K562 (cell line): Measurements from ENCODE around the gene NEURL2. TPM values are rescaled to one million over a fixed set of nuclear protein-coding genes. Genes with fewer than 3 reads are reported as not detected.

Experiments
- ATAC-seq: fragments of 200-7000 bp; cut with Tn5 transposase; 3 replicates; pipeline ENCODE4 v1.9.1; 2020; ENCODE audit warnings: moderate library complexity
- BruUV-seq: library from RNA; stranded (reverse); fragments of 400-500 nt; replicated peaks from 2 replicates; lab custom pipeline; 2021; lab: Mats Ljungman, UMichigan
- CTCF ChIA-PET: fragments of 300-600 bp; formaldehyde crosslinking; extraction: SDS; loops from one replicate; lab custom pipeline; 2021; ENCODE audit warnings: low intra/inter-chr PET ratio; lab: Yijun Ruan, JAX
- POLR2A ChIA-PET: fragments of 300-600, 350-650 bp; sonication (Branson Sonifier 250); formaldehyde crosslinking; extraction: SDS; loops from one replicate; lab custom pipeline; 2021; ENCODE audit warnings: antibody characterized with exemption, inconsistent platforms; lab: Yijun Ruan, JAX
- DNase-seq, 4 experiments: peaks; one replicate each; pipeline versions ENCODE4 v3.0.0 to v3.0.0-alpha.2; 2011 to 2018; ENCODE audit warnings: low spot score in 3 of 4, mixed read lengths in 3 of 4; ENCODE audit errors: extremely low read depth in 1 of 4
- FAIRE-seq: peaks from 2 replicates; lab custom pipeline; 2011; peaks lifted over from hg19 to GRCh38; lab: Jason Lieb, UNC
- H2AFZ ChIP-seq: 2 replicates; pipeline ENCODE4 v1.6.0; 2011; ENCODE audit warnings: low read depth, low read length, control low read depth, inconsistent platforms
- H3K27ac ChIP-seq: fragments of 200-600 bp; 3 replicates; pipeline ENCODE4 v1.8.0; 2011; ENCODE audit warnings: low read depth, mild to moderate bottlenecking, control low read depth, inconsistent platforms, low read length, moderate library complexity, mixed read lengths; ENCODE audit errors: extremely low read depth
- H3K27me3 ChIP-seq, 2 experiments: fragments of 300-600 bp in 1 of 2; 2 replicates in 1 of 2; 3 replicates in 1 of 2; pipeline versions ENCODE4 v1.6.0 to v1.8.0; 2011; ENCODE audit warnings: inconsistent platforms in 2 of 2, low read length in 2 of 2, mild to moderate bottlenecking in 1 of 2, mixed read lengths in 1 of 2, moderate library complexity in 1 of 2; ENCODE audit not compliant: control insufficient read depth in 2 of 2, insufficient read depth in 2 of 2
- H3K36me3 ChIP-seq: fragments of 300-600 bp; 3 replicates; pipeline ENCODE4 v1.8.0; 2011; ENCODE audit warnings: mild to moderate bottlenecking, low read length, inconsistent platforms; ENCODE audit not compliant: control insufficient read depth, insufficient read depth
- H3K4me1 ChIP-seq, 2 experiments: fragments of 200-600 bp in 1 of 2; replicated peaks in 1 of 2; 2 replicates in 1 of 2; 3 replicates in 1 of 2; pipeline versions ENCODE4 v1.5.1 to v1.8.0; 2011; ENCODE audit warnings: inconsistent platforms in 2 of 2, low read length in 2 of 2, mild to moderate bottlenecking in 1 of 2, mixed read lengths in 1 of 2, moderate library complexity in 1 of 2; ENCODE audit not compliant: control insufficient read depth in 2 of 2, insufficient read depth in 2 of 2
- H3K4me2 ChIP-seq: 2 replicates; pipeline ENCODE4 v1.6.1; 2011; ENCODE audit warnings: low read length, control low read depth, inconsistent platforms, mixed read lengths; ENCODE audit not compliant: insufficient read depth
- H3K4me3 ChIP-seq: fragments of 200-600 bp; sonication (generic), shearing (Covaris generic); 2 replicates; pipeline ENCODE4 v1.5.1; 2016; ENCODE audit warnings: control low read depth, inconsistent platforms
- H3K79me2 ChIP-seq: fragments of 200-600 bp; 3 replicates; pipeline ENCODE4 v1.8.0; 2011; ENCODE audit warnings: low read length, inconsistent platforms; ENCODE audit not compliant: control insufficient read depth, insufficient read depth
- H3K9ac ChIP-seq, 2 experiments: 2 replicates each; pipeline versions ENCODE4 v1.6.0 to v1.6.1; 2011; ENCODE audit warnings: low read depth in 2 of 2, low read length in 2 of 2, control low read depth in 1 of 2, inconsistent platforms in 1 of 2, mild to moderate bottlenecking in 1 of 2, mixed read lengths in 1 of 2; ENCODE audit not compliant: insufficient read depth in 1 of 2
- H3K9me1 ChIP-seq: one replicate; pipeline ENCODE4 v1.6.0; 2011; ENCODE audit warnings: inconsistent platforms, mild to moderate bottlenecking, low read length, moderate library complexity; ENCODE audit not compliant: control insufficient read depth, insufficient read depth
- H3K9me3 ChIP-seq: replicated peaks from 2 replicates; pipeline ENCODE4 v1.5.1; 2011; ENCODE audit warnings: low read depth, low read length, inconsistent platforms; ENCODE audit not compliant: control insufficient read depth, insufficient read depth
- H4K20me1 ChIP-seq: replicated peaks from 2 replicates; pipeline ENCODE4 v1.6.1; 2011; ENCODE audit warnings: low read length, inconsistent platforms, mixed read lengths; ENCODE audit not compliant: control insufficient read depth, insufficient read depth
- ARID4B ChIP-seq: sonication (generic); formaldehyde crosslinking; IDR thresholded peaks from 2 replicates; pipeline ENCODE4 v1.8.0; 2022; ENCODE audit warnings: mild to moderate bottlenecking, missing genetic modification reagents
- FIP1L1 ChIP-seq: fragments of 200-400 bp; formaldehyde crosslinking; IDR thresholded peaks from 2 replicates; pipeline ENCODE4 v1.6.1; 2018; ENCODE audit warnings: mild to moderate bottlenecking, low read depth, low read length; ENCODE audit not compliant: poor library complexity, severe bottlenecking
- GABPB2 ChIP-seq: fragments of 250-450 bp; sonication (Bioruptor Pico); conservative IDR thresholded peaks from 2 replicates; pipeline ENCODE4 v1.5.1; 2021; ENCODE audit warnings: mild to moderate bottlenecking
- MTA2 ChIP-seq: fragments of 450-650 bp; IDR thresholded peaks from 2 replicates; pipeline ENCODE4 v1.6.1; 2016; ENCODE audit warnings: low read depth
- NBN ChIP-seq: fragments of 450-650 bp; IDR thresholded peaks from 2 replicates; pipeline ENCODE4 v1.6.1; 2016; ENCODE audit warnings: low read depth, mild to moderate bottlenecking
- NR3C1 ChIP-seq: sonication (generic); formaldehyde crosslinking; IDR thresholded peaks from 2 replicates; pipeline ENCODE4 v1.8.1; 2022; ENCODE audit warnings: missing genetic modification reagents
- SAP30 ChIP-seq: fragments of 200-600 bp; sonication (generic); IDR thresholded peaks from 2 replicates; pipeline ENCODE4 v1.6.1; 2012; ENCODE audit warnings: borderline replicate concordance, low read depth, mild to moderate bottlenecking, moderate library complexity, low read length, control low read depth, inconsistent platforms; ENCODE audit not compliant: insufficient read depth, poor library complexity, severe bottlenecking
- TFAM ChIP-seq: fragments of 250-450 bp; sonication (Bioruptor Pico); conservative IDR thresholded peaks from 2 replicates; pipeline ENCODE4 v1.5.0; 2021; ENCODE audit warnings: mild to moderate bottlenecking, moderate library complexity
- ZNF134 ChIP-seq: fragments of 250-450 bp; sonication (Bioruptor Pico); conservative IDR thresholded peaks from 2 replicates; pipeline ENCODE4 v1.4.0; 2020
- ZNF263 ChIP-seq: sonication (generic); formaldehyde crosslinking; IDR thresholded peaks from 2 replicates; pipeline ENCODE4 v1.8.0; 2022; ENCODE audit warnings: mild to moderate bottlenecking, missing genetic modification reagents, borderline replicate concordance
- ZNF280A ChIP-seq: fragments of 450-650 bp; IDR thresholded peaks from 2 replicates; pipeline ENCODE4 v1.6.1; 2018; ENCODE audit warnings: mild to moderate bottlenecking, low read depth; ENCODE audit not compliant: partially characterized antibody
- ZNF512 ChIP-seq: IDR thresholded peaks from 2 replicates; pipeline ENCODE4 v1.6.1; 2016; ENCODE audit warnings: missing genetic modification characterization, missing compliant biosample characterization
- ZNF717 ChIP-seq: fragments of 250-450 bp; sonication (Bioruptor Pico); IDR thresholded peaks from 2 replicates; pipeline ENCODE4 v1.5.0; 2021
- ZNF764 ChIP-seq: fragments of 250-450 bp; sonication (Bioruptor Pico); IDR thresholded peaks from 2 replicates; pipeline ENCODE4 v1.4.0; 2020; ENCODE audit warnings: low read depth, mild to moderate bottlenecking, moderate library complexity
- WGBS: fragments of 100-300 bp; shearing (Covaris generic); methylation state at CpG from one replicate; pipeline ENCODE4 v1.1.6; 2016; ENCODE audit warnings: low coverage, mixed read lengths; ENCODE audit not compliant: insufficient coverage; ENCODE audit errors: missing lambda C conversion rate; 5-methylcytosine and 5-hydroxymethylcytosine counted together
- in situ Hi-C: fragments of 300-500 bp; cut with MboI; formaldehyde crosslinking; loops from 4 replicates; pipeline ENCODE4 v1.15.0; 2018; ENCODE audit warnings: inconsistent platforms, mixed read lengths
- intact Hi-C: fragments of 100-400 bp; cut with micrococcal nuclease; formaldehyde crosslinking; loops from 2 replicates; pipeline ENCODE4 v1.14.2; 2022
- polyA plus RNA-seq, 8 experiments: library from polyadenylated mRNA; depleted of rRNA in 4 of 8; stranded (reverse) in 5 of 8; unstranded in 3 of 8; fragments of >200 nt; fragmentation: Nextera tagmentation in 2 of 8; fragmentation: Illumina TruSeq in 1 of 8; extraction: Ambion mirVana in 2 of 8; extraction: Trizol in 1 of 8; gene quantifications; 2 replicates each; pipeline versions ENCODE4 v1.2.1 to v1.2.3, GENCODE V29; 2011 to 2014; ENCODE audit warnings: inconsistent platforms in 1 of 8, missing spikeins in 1 of 8
- total RNA-seq, 7 experiments: library from RNA; depleted of rRNA in 6 of 7; stranded (reverse); fragments of >200 nt in 6 of 7; fragmentation: Illumina TruSeq in 2 of 7; extraction: Trizol in 2 of 7; gene quantifications; 2 replicates each; pipeline versions ENCODE4 v1.2.1 to v1.2.3, GENCODE V29; 2011 to 2021; ENCODE audit warnings: low replicate concordance in 1 of 7

NEURL2 gene
- total and polyA plus RNA-seq, 9 of the 15 experiments (the other 6 are each of a cell fraction or from before 2014, with no cell fraction given): 0.22 to 1.9 (median 0.50) TPM; not detected in 1

GRCh38 chr20:45882469-45883099 lies 8.4 kb downstream of the NEURL2 start:
- DNase-seq (no peak), ATAC-seq (no peak), FAIRE-seq (no peak)
- Histone ChIP-seq H3K4me3 (no peak overlapping the region), H2AFZ (no peak overlapping the region), H3K9me1 (peaks cover 4% of the 10 kb centered on the region), H3K4me1 (peaks cover 30 to 37% of the 10 kb centered on the region in 2 experiments), H4K20me1 (no peaks in the 10 kb centered on the region), H3K36me3 (peaks cover 36% of the 10 kb centered on the region; the same call in 2 of the 3 replicates), H3K79me2 (peaks cover 32% of the 10 kb centered on the region), H3K27me3 (no peaks in the 10 kb centered on the region), H3K9ac (no peak overlapping the region), H3K9me3 (no peaks in the 10 kb centered on the region), H3K27ac (no peak overlapping the region; the same call in 2 of the 3 replicates), H3K4me2 (no peak overlapping the region)
- BruUV-seq: no TSS peak
- WGBS: 88% methylated on average over 4 of the region's 4 CpGs
- ChIA-PET CTCF (no interaction called here), POLR2A (interaction anchor here (0.7 to 2.4 kb wide), 7 partner anchors 7 to 1144 kb away, joined by 3 to 11 read pairs (median 6); partner anchors contain the start of genes CTSA and NEURL2)
- intact Hi-C loops: loop anchor here (10.0 kb wide), 1 partner anchor 48 kb away; the partner anchor contains the start of gene SNX21
- in situ Hi-C loops: no loop called here
- TF ChIP-seq MTA2: no peak
- no peak for TF ChIP-seq FIP1L1
- no peak for TF ChIP-seq ZNF134 (CRISPR knock-in tag)
- no peak for TF ChIP-seq ZNF764 (CRISPR knock-in tag)
- no peak for TF ChIP-seq NBN
- TF ChIP-seq GABPB2 (CRISPR knock-in tag): no peak
- TF ChIP-seq ZNF512 (tag): no peak
- no peak for TF ChIP-seq ZNF280A
- TF ChIP-seq ZNF263 (CRISPR knock-in tag): no peak
- TF ChIP-seq TFAM: no peak
- no peak for TF ChIP-seq SAP30
- TF ChIP-seq ZNF717 (CRISPR knock-in tag): no peak
- TF ChIP-seq NR3C1 (CRISPR knock-in tag): no peak
- no peak for TF ChIP-seq ARID4B (CRISPR knock-in tag)
